Mucosa of rectum (tissue), 2 donors: ENCODE results near the gene MAGI2.

Experiments
- H3K27ac ChIP-seq, 2 donors: one replicate each; pipeline ENCODE4 v1.7.0; 2013; ENCODE audit warnings: inconsistent platforms in 2 of 2, low read depth in 2 of 2, low read length in 2 of 2
- H3K27me3 ChIP-seq, 2 donors: one replicate each; pipeline ENCODE4 v1.7.0; 2013; ENCODE audit warnings: low read length in 2 of 2; ENCODE audit not compliant: control insufficient read depth in 2 of 2, insufficient read depth in 2 of 2
- H3K36me3 ChIP-seq, 2 donors: one replicate each; pipeline ENCODE4 v1.7.0; 2013; ENCODE audit warnings: low read length in 2 of 2; ENCODE audit not compliant: control insufficient read depth in 2 of 2, insufficient read depth in 2 of 2
- H3K4me1 ChIP-seq, 2 donors: one replicate each; pipeline ENCODE4 v1.7.0; 2013; ENCODE audit warnings: low read length in 2 of 2, mild to moderate bottlenecking in 1 of 2; ENCODE audit not compliant: control insufficient read depth in 2 of 2, insufficient read depth in 2 of 2
- H3K4me3 ChIP-seq, 2 donors: one replicate each; pipeline ENCODE4 v1.7.0; 2013; ENCODE audit warnings: low read length in 2 of 2
- H3K9ac ChIP-seq, 2 donors: one replicate each; pipeline ENCODE4 v1.7.0; 2013; ENCODE audit warnings: low read length in 2 of 2, low read depth in 1 of 2, mild to moderate bottlenecking in 1 of 2
- H3K9me3 ChIP-seq, 2 donors: one replicate each; pipeline ENCODE4 v1.7.0; 2013; ENCODE audit warnings: low read length in 2 of 2; ENCODE audit not compliant: control insufficient read depth in 2 of 2
- donor health status: healthy.
- donor health status: Normal muscosa, but diverticular disease.

The MAGI2 gene

DNA sequence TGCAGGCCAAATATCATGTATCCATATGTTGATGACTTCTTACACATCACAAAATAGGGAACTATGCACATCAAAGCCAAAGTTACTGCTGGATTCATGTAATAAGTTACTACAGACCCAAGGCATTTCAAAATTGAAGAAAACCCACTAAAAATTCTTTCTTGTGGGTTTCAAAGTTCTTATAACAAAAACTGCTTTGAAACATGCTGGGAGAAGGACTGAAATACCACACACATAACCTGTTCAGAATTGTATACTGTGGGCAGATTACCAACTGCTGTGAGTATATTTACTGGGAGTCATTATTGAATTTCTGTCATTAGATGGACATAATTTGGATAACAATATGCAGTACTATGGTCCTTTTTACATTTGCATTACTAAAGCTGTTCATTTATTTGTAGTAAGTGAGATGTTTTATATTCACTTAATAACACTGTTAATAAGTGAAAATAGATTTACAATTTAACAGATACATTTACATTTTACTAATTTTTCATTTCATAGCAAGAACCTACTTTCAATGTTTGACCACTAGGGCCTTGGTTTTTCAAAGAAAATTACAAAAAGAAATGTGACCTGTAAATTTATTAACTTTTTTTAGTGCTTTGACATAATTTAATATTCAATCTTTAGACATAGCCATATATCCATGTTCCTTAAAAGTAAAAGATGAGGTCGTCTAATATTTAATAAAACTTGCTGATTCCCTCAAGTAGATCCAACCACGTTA lies 132.6 kb downstream of the MAGI2 start:
- H3K36me3 ChIP-seq, result no peaks in the 10 kb centered on the region
- H3K4me3 ChIP-seq, result no peak overlapping the region
- no peaks in the 10 kb centered on the region for H3K4me1 ChIP-seq
- H3K9ac ChIP-seq, result no peak overlapping the region
- no peak overlapping the region for H3K27ac ChIP-seq
- no peaks in the 10 kb centered on the region for H3K27me3 ChIP-seq
- no peaks in the 10 kb centered on the region for H3K9me3 ChIP-seq

DNA sequence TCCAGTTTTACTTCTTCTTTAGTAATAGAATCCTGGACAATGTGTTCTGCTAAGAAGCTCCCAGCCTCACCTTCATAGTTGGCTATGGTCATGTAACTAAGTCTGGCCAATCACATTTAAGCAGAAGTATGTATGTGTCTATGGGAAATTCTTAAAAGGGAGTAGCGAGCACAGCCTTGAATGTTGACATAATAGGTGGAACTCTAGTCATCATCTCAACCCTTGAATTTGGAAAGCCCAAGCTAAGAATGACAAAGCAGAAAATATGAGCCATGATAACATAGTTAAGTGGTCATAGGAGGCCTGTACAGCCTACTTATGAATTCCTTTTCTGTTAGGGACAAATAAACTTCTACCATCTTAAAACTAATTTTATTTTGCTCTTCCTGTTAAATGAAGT lies 134.1 kb downstream of the MAGI2 start:
- no peaks in the 10 kb centered on the region for H3K4me1 ChIP-seq
- H3K9me3 ChIP-seq, result no peaks in the 10 kb centered on the region

DNA sequence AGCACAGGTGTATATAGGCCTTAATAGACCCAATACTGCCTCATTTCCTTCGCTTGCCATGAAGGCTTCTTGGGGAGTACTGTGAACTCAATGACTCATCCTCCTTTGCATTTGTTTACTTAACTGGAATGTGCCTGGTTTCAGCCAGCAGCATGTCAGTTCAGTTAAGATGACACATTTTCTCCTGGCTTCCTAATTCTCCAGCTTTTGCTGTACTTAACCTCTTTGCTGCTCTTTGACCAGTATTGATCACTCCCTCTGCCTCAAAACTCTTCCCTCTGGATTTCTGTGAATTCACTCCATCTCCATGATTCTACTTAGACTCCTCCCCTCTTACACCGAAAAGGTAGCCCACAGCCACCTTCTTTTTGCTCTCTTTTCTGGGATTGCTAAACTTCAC lies 135.7 kb downstream of the MAGI2 start:
- no peaks in the 10 kb centered on the region for H3K27me3 ChIP-seq
- H3K9me3 ChIP-seq, result no peaks in the 10 kb centered on the region
- H3K4me3 ChIP-seq, result no peak overlapping the region
- H3K9ac ChIP-seq, result no peak overlapping the region
- H3K4me1 ChIP-seq, result no peaks in the 10 kb centered on the region
- H3K36me3 ChIP-seq, result no peaks in the 10 kb centered on the region
- no peak overlapping the region for H3K27ac ChIP-seq

More for the DNA sequence above, 134.1 kb downstream of the MAGI2 start:
- no peak overlapping the region for H3K4me3 ChIP-seq
- H3K36me3 ChIP-seq, result no peaks in the 10 kb centered on the region
- no peaks in the 10 kb centered on the region for H3K27me3 ChIP-seq
- no peak overlapping the region for H3K27ac ChIP-seq
- no peak overlapping the region for H3K9ac ChIP-seq

DNA sequence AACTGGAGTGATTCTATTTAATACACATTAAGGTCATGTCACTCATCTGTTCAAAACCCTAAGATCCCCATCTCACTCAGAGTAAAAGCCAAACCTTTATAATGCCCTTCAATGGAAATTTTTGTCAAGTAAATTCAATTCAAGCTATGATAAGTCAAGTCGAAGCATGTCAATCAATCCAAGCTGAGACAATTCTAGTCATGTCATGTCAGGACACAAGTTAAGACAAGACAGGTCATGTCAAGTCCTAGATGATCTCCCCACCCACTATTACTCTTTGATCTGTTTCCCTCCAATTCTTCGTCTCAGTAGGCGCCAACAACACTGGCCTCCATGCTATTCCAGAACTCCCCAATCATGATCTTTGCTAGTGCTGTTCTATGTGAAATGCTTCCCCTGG lies 141.4 kb downstream of the MAGI2 start:
- H3K4me1 ChIP-seq, result no peaks in the 10 kb centered on the region
- no peak overlapping the region for H3K9ac ChIP-seq
- no peak overlapping the region for H3K27ac ChIP-seq
- H3K36me3 ChIP-seq, result no peaks in the 10 kb centered on the region
- no peaks in the 10 kb centered on the region for H3K9me3 ChIP-seq
- H3K27me3 ChIP-seq, result no peaks in the 10 kb centered on the region
- no peak overlapping the region for H3K4me3 ChIP-seq

DNA sequence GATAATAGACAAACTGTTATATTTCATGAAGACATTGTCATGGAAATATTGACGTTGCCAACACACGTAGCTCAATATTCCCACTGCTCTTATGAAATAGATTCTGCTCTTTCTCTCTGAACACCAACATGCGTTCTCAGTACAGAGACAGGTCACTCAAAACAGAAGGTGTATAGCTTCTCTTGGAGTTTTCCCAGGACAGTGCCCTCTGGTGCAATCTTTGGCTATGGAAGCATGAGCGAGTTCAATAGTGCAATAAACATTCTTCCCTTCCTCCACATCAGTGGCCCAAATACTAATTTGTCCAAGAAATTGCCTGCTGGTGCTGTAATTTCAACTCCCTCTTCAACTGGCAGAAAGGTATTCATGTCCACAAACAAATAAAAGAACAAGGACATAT lies 145.3 kb downstream of the MAGI2 start:
- no peak overlapping the region for H3K4me3 ChIP-seq
- no peaks in the 10 kb centered on the region for H3K27me3 ChIP-seq
- no peak overlapping the region for H3K27ac ChIP-seq

DNA sequence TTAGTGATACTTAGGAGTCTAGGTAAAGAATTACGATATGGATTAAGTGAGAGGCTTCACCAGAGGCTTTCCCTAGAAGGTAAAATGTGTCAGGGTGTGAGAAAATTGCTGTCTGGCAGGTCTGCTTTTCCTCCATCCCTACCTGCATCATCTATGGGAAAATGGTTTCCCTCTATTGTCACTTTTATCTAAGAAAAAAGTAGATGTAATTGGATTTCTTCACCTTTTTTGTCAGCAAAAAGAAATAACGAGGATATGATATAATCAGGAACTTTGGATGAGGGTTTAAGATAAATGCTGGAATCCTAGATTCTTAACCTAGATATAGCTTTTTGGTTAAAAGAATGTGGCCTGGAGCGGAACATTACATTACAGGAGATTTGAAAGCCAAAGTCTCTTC lies 146.1 kb downstream of the MAGI2 start:
- Histone ChIP-seq H3K9ac (no peak overlapping the region), H3K27ac (no peak overlapping the region), H3K36me3 (no peaks in the 10 kb centered on the region), H3K27me3 (no peaks in the 10 kb centered on the region), H3K4me3 (no peak overlapping the region), H3K4me1 (no peaks in the 10 kb centered on the region), H3K9me3 (no peaks in the 10 kb centered on the region)

More for the DNA sequence above, 145.3 kb downstream of the MAGI2 start:
- Histone ChIP-seq H3K4me1 (no peaks in the 10 kb centered on the region), H3K9ac (no peak overlapping the region), H3K36me3 (no peaks in the 10 kb centered on the region), H3K9me3 (no peaks in the 10 kb centered on the region)

DNA sequence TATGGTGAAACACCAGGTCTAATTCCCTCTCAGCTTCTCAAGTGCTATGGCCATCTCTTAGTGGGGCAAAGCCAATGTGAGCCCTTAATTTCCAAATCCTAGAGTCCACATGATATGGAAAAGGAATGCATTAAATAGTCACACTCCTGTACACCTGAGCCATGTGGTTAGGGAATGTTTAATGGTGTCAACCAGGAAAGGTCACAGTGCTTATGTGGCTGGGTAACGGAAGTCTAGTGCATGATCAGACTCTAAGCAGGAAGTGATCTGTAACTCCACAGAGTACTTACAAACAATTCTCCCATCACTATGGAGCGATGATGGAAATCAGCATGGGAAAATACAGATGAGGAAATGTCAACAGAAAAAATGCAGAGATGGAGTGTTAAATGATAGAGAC lies 148.8 kb downstream of the MAGI2 start:
- no peak overlapping the region for H3K4me3 ChIP-seq
- no peak overlapping the region for H3K9ac ChIP-seq
- H3K27me3 ChIP-seq, result no peaks in the 10 kb centered on the region
- no peak overlapping the region for H3K27ac ChIP-seq
- H3K4me1 ChIP-seq, result no peaks in the 10 kb centered on the region
- H3K36me3 ChIP-seq, result no peaks in the 10 kb centered on the region
- no peaks in the 10 kb centered on the region for H3K9me3 ChIP-seq

DNA sequence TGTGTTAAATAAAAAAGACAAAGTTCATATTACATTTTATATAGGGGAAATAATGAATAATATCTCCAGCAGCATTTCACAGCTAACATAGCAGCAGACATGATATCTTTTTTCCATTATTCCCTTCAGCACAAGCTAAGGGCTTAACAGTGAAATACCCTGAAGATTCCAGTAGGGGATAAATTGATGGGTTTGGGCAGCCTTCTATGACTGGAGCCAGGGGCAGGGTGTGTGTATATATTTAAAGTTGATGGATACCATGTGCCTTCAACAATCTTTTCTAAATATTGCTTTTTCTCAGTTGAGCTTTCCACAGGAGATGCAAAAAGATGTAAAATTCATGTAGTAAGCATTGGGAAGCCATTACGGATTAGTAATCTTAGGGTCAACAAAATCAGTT lies 151.2 kb downstream of the MAGI2 start:
- H3K4me3 ChIP-seq, result no peak overlapping the region
- no peak overlapping the region for H3K9ac ChIP-seq
- H3K27ac ChIP-seq, result no peak overlapping the region
- no peaks in the 10 kb centered on the region for H3K36me3 ChIP-seq
- H3K9me3 ChIP-seq, result no peaks in the 10 kb centered on the region
- H3K4me1 ChIP-seq, result no peaks in the 10 kb centered on the region
- no peaks in the 10 kb centered on the region for H3K27me3 ChIP-seq

DNA sequence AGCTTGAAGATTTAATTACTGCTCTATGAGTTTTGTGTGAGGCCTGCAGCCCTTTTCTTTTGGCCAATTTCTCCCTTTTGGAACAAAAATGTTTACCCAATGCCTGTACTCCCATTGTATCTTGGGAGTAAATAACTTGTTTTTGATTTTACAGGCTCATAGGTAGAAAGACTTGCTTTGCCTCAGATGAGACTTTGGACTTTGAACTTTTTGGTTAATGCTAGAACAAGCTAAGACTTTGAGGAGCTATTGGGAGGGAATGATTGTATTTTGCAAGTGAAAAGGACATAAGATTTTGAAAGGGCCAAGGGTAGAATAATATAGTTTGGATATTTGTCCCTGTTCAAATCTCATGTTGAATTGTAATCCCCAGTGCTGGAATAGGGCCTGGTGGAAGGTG lies 152.0 kb downstream of the MAGI2 start:
- Histone ChIP-seq H3K4me3 (no peak overlapping the region), H3K36me3 (no peaks in the 10 kb centered on the region), H3K9ac (no peak overlapping the region), H3K4me1 (no peaks in the 10 kb centered on the region), H3K9me3 (no peaks in the 10 kb centered on the region), H3K27ac (no peak overlapping the region), H3K27me3 (no peaks in the 10 kb centered on the region)

DNA sequence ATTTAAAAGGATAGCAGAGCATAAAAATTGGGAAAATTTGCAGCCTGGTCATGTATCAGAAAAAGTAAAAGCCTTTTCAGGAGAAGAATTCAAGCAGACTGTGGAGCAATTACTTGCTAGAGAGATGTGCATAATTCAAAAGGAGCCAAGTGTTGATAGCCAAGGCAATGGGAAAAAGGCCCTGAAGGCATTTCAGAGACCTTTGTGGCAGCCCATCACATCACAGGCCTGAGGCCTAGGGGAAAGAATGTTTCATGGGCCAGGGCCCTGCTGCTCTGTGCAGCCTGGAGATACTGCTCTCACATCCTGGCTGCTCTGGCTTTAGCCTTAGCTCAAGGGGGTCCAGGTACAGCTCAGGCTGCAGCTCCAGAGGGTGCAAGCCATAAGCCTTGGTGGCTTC lies 152.9 kb downstream of the MAGI2 start:
- Histone ChIP-seq H3K9ac (no peak overlapping the region), H3K27ac (no peak overlapping the region), H3K9me3 (no peaks in the 10 kb centered on the region), H3K4me1 (no peaks in the 10 kb centered on the region), H3K36me3 (no peaks in the 10 kb centered on the region), H3K27me3 (no peaks in the 10 kb centered on the region), H3K4me3 (no peak overlapping the region)
